ENCODE results near the gene EHBP1L1.

GRCh38 chr11:65599216-65599954, 23.5 kb downstream of the EHBP1L1 start:
- TF ChIP-seq, protein P1, sequence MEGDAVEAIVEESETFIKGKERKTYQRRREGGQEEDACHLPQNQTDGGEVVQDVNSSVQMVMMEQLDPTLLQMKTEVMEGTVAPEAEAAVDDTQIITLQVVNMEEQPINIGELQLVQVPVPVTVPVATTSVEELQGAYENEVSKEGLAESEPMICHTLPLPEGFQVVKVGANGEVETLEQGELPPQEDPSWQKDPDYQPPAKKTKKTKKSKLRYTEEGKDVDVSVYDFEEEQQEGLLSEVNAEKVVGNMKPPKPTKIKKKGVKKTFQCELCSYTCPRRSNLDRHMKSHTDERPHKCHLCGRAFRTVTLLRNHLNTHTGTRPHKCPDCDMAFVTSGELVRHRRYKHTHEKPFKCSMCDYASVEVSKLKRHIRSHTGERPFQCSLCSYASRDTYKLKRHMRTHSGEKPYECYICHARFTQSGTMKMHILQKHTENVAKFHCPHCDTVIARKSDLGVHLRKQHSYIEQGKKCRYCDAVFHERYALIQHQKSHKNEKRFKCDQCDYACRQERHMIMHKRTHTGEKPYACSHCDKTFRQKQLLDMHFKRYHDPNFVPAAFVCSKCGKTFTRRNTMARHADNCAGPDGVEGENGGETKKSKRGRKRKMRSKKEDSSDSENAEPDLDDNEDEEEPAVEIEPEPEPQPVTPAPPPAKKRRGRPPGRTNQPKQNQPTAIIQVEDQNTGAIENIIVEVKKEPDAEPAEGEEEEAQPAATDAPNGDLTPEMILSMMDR (IDR thresholded peaks at IDR 0.05): no peak
- no peak for TF ChIP-seq ZFX (IDR thresholded peaks at IDR 0.05; ENCODE audit: borderline replicate concordance)
